RWPE1 (cell line): Measurements from ENCODE around the gene C16orf54.
"Not testable (repeated sequence)": the region's sequence is repeated elsewhere in the genome, so short reads cannot be mapped to it uniquely, and the experiment has no call there.

Experiments
- CTCF ChIA-PET: fragments of 350-600 bp; sonication (Branson Sonifier 250); formaldehyde crosslinking; extraction: SDS; loops from one replicate; lab custom pipeline; 2021; lab: Yijun Ruan, JAX
- POLR2A ChIA-PET: fragments of 400-600 bp; formaldehyde crosslinking; extraction: SDS; loops from one replicate; lab custom pipeline; 2020; ENCODE audit warnings: antibody characterized with exemption; ENCODE audit not compliant: low non-redundant PET; lab: Yijun Ruan, JAX
- DNase-seq: peaks from one replicate; pipeline ENCODE4 v3.0.0; 2012; ENCODE audit warnings: low spot score
- H3K27ac ChIP-seq: fragments of 450-650 bp; 2 replicates; pipeline ENCODE4 v1.5.1; 2017
- TF ChIP-seq, protein P1 (sequence below): fragments of 450-650 bp; conservative IDR thresholded peaks from 2 replicates; pipeline ENCODE4 v1.5.1; 2017; ENCODE audit warnings: low read depth, mild to moderate bottlenecking

Gene C16orf54

DNA sequence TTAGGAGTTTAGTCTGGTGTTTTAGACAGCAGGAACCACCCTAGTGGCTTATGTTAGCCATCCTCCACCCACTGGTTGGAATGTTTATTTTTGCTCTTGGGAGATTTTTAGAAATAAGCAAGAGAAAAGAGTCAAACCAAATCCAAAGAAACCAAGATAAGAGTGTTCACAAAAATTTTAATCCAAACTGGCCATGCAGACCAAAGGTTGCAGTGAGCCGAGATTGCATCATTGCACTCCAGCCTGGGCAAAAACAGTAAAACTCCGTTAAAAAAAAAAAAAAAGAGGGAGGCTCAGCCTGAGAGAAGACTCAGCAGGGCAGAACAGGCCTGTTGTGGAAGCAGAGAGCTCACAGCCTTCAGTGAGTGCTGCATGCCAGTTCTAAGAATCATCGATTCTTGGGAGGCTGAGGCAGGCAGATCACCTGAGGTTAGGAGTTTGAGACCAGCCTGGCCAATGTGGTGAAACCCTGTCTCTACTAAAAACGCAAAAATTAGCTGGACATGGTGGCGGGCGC, 12.2 kb upstream of the C16orf54 start:
- TF ChIP-seq, protein P1, sequence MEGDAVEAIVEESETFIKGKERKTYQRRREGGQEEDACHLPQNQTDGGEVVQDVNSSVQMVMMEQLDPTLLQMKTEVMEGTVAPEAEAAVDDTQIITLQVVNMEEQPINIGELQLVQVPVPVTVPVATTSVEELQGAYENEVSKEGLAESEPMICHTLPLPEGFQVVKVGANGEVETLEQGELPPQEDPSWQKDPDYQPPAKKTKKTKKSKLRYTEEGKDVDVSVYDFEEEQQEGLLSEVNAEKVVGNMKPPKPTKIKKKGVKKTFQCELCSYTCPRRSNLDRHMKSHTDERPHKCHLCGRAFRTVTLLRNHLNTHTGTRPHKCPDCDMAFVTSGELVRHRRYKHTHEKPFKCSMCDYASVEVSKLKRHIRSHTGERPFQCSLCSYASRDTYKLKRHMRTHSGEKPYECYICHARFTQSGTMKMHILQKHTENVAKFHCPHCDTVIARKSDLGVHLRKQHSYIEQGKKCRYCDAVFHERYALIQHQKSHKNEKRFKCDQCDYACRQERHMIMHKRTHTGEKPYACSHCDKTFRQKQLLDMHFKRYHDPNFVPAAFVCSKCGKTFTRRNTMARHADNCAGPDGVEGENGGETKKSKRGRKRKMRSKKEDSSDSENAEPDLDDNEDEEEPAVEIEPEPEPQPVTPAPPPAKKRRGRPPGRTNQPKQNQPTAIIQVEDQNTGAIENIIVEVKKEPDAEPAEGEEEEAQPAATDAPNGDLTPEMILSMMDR: no peak
- ChIA-PET POLR2A (no interaction called here), CTCF (no interaction called here)
- H3K27ac ChIP-seq: no peak overlapping the region
- no peak for DNase-seq

DNA sequence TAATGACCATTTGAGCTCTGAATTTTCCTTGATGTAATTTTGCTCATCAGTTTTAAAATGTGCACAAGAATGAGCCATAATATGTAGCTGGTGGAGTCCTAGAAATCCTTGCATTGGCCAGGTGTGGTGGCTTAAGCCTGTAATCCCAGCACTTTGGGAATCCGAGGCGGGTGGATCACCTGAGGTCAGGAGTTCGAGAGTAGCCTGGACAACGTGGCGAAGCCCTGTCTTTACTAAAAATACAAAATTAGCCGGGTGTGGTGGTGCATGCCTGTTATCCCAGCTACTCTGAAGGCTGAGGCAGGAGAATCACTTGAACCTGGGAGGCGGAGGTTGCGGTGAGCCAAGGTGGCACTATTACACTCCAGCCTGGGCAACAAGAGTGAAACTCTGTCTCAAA, 11.3 kb upstream of the C16orf54 start:
- CTCF ChIA-PET: interaction anchor here (0.6 kb wide), 1 partner anchor 11 kb away, joined by 3 read pairs; no protein-coding TSS in a partner anchor
- H3K27ac ChIP-seq, DNase-seq, POLR2A ChIA-PET: not testable (repeated sequence)

DNA sequence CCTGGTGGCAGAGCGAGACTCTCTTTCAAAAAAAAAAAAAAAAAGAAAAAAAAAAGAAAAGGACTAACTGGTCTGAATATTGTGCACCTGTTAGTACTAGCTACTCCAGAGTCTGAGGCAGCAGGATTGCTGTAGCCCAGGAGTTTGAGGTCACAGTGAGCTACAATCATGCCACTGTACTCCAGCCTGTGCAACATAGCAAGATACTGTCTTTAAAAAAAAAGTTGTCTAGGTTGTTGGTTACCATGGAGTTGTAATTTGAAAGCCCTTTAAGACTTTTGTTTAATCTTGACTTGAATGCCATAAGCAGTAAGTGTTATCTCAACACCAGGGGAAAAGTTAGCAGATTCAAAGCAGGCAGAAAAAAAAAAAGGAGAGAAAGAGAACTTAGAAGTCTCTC, 10.9 kb upstream of the C16orf54 start:
- POLR2A ChIA-PET: no interaction called here
- TF ChIP-seq, protein P1: no peak
- no peak for DNase-seq
- H3K27ac ChIP-seq: no peak overlapping the region
- CTCF ChIA-PET: interaction anchor here (0.6 kb wide), 1 partner anchor 31 kb away, joined by 4 read pairs; no protein-coding TSS in a partner anchor

DNA sequence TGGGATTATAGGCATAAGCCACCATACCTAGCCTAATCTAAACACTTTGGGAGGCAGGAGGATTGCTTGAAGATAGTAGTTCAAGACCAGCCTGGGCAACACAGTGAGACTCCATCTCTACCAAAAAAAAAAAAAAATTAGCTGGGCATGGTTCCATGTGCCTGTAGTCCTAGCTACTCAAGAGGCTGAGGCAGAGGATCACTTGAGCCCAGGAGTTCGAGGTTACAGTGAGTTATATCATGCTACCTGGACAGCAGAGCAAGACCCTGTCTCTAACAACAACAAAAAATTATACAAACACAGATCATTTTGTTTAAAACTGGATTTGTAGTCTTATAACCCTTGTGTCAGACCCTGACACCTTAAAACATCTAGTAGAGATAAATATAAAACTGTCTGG, 7.7 kb upstream of the C16orf54 start:
- DNase-seq: no peak
- TF ChIP-seq, protein P1: no peak
- ChIA-PET CTCF (no interaction called here), POLR2A (interaction anchor here (0.6 kb wide), 1 partner anchor 241 kb away, joined by 3 read pairs; no protein-coding TSS in a partner anchor)
- H3K27ac ChIP-seq: no peak overlapping the region

DNA sequence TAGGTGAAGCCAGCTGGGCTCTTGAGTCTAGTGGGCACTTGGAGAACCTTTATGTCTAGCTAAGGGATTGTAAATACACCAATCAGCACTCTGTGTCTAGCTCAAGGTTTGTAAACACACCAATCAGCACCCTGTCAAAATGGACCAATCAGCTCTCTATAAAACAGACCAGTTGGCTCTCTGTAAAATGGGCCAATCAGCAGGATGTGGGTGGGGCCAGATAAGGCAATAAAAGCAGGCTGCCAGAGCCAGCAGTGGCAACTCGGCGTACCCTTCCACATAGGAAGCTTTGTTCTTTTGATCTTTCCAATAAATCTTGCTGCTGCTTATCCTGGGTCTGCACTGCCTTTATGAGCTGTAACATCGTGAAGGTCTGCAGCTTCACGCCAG, 3.0 kb upstream of the C16orf54 start:
- H3K27ac ChIP-seq, CTCF ChIA-PET, DNase-seq, POLR2A ChIA-PET: not testable (repeated sequence)

DNA sequence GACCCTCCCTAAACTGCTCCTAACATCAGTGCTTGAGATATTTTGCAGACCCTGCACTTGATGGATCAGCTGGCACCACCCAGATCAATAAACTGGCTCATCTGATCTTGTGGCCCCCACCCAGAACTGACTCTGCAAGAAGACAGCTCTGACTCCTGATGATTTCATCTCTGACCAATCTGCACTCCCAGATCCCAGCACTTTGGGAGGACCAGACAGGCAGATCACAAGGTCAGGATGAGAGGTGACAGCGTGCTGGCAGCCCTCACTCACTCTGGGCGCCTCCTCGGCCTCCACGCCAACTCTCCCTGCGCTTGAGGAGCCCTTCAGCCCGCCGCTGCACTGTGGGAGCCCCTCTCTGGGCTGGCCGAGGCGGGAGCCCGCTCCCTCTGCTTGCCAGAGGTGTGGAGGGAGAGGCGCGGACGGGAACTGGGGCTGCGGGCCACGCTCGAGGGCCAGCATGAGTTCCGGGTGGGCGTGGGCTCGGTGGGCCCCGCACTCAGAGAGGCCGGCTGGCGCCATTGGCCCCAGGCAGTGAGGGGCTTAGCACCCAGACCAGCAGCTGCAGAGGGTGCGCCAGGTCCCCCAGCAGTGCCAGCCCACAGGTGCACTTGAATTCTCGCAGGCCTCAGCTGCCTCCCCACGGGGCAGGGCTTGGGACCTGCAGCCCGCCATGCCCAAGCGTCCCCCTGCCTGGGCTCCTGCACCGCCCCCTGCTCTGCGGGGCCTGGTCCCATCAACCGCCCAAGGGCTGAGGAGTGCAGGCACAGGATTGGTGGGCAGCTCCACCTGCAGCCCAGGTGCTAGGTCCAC, 2.4 kb upstream of the C16orf54 start:
- ChIA-PET CTCF (no interaction called here), POLR2A (no interaction called here)
- no peak for DNase-seq
- no peak overlapping the region for H3K27ac ChIP-seq
- TF ChIP-seq, protein P1: no peak

DNA sequence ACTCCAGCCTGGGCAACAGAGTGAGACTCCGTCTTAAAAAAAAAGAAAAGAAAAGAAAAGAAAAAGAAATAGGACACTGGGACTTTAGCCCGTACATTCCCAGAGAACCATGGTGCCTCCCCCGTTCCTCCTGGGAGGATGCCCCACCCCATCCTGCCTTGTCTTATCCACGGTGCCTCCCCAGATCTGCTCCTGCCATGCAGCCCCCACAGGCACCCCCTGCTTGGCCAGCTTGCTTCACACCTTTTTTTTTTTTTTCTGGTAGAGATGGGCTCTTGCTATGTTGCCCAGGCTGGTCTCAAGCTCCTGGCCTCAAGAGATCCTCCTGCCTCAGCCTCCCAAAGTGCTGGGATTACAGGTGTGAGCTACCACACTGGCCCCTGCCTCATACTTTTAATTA, 728 bp upstream of the C16orf54 start:
- POLR2A ChIA-PET: not testable (repeated sequence)

More for the DNA sequence above, 728 bp upstream of the C16orf54 start:
- not testable (repeated sequence) for H3K27ac ChIP-seq, DNase-seq
- CTCF ChIA-PET: interaction anchor here (0.7 kb wide), 1 partner anchor 11 kb away, joined by 3 read pairs; no protein-coding TSS in a partner anchor
